Mucosa of rectum (tissue), 2 donors: ENCODE data around the gene USP17L19.
"Not testable (repeated sequence)": the region's sequence is repeated elsewhere in the genome, so short reads cannot be mapped to it uniquely, and the experiment has no call there.

Source experiments
- H3K27ac ChIP-seq, 2 donors: one replicate each; pipeline ENCODE4 v1.7.0; 2013; ENCODE audit warnings: inconsistent platforms in 2 of 2, low read depth in 2 of 2, low read length in 2 of 2
- H3K27me3 ChIP-seq, 2 donors: one replicate each; pipeline ENCODE4 v1.7.0; 2013; ENCODE audit warnings: low read length in 2 of 2; ENCODE audit not compliant: control insufficient read depth in 2 of 2, insufficient read depth in 2 of 2
- H3K36me3 ChIP-seq, 2 donors: one replicate each; pipeline ENCODE4 v1.7.0; 2013; ENCODE audit warnings: low read length in 2 of 2; ENCODE audit not compliant: control insufficient read depth in 2 of 2, insufficient read depth in 2 of 2
- H3K4me1 ChIP-seq, 2 donors: one replicate each; pipeline ENCODE4 v1.7.0; 2013; ENCODE audit warnings: low read length in 2 of 2, mild to moderate bottlenecking in 1 of 2; ENCODE audit not compliant: control insufficient read depth in 2 of 2, insufficient read depth in 2 of 2
- H3K4me3 ChIP-seq, 2 donors: one replicate each; pipeline ENCODE4 v1.7.0; 2013; ENCODE audit warnings: low read length in 2 of 2
- H3K9ac ChIP-seq, 2 donors: one replicate each; pipeline ENCODE4 v1.7.0; 2013; ENCODE audit warnings: low read length in 2 of 2, low read depth in 1 of 2, mild to moderate bottlenecking in 1 of 2
- H3K9me3 ChIP-seq, 2 donors: one replicate each; pipeline ENCODE4 v1.7.0; 2013; ENCODE audit warnings: low read length in 2 of 2; ENCODE audit not compliant: control insufficient read depth in 2 of 2
- donor health status: healthy.
- donor health status: Normal muscosa, but diverticular disease.

The USP17L19 gene

DNA sequence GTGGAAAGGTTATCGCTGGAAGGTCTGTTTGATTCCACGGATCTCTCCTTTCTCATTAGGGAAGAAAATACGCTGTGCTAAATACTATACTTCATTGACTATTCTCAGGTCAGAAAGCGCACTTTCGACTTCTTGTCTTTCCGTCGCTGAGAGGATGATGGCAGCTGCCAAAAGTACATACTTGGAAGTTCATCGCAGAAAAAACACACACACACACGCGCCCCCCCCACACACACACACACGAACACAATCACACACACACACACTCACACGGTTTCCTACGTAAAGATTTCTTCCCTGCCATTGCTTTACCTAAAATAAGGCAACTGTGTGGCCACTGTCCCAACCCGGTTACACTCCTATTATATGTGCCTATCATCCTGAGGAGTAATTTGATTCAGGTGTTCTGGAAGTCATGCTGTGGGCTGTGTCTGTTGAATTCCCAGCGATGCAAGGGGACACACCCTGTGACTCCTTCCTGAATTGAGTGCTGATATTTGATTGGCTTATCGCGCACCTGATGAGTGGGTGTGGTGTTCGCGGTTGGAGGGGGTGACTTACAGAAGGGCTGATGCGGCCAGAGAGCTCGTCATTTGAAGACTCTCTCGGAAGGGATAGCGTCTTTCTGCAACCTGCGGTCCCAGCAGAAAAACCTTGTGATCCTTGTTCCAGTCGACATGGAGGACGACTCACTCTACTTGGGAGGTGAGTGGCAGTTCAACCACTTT lies 5.1 kb upstream of the USP17L19 start, which contains the start of gene USP17L18:
Gene USP17L18, plus strand, starts transcription at position 678 of the 728 bp plus-strand sequence. Its CDS starts 0 bp downstream, at position 678.
- not testable (repeated sequence) for H3K9me3 ChIP-seq, H3K27ac ChIP-seq, H3K27me3 ChIP-seq, H3K4me1 ChIP-seq, H3K9ac ChIP-seq, H3K4me3 ChIP-seq, H3K36me3 ChIP-seq

DNA sequence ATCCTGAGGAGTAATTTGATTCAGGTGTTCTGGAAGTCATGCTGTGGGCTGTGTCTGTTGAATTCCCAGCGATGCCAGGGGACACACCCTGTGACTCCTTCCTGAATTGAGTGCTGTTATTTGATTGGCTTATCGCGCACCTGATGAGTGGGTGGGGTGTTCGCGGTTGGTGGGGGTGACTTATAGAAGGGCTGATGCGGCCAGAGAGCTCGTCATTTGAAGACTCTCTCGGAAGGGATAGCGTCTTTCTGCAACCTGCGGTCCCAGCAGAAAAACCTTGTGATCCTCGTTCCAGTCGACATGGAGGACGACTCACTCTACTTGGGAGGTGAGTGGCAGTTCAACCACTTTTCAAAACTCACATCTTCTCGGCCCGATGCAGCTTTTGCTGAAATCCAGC lies 4.6 kb downstream of the USP17L19 start, which contains the start of gene USP17L20:
Gene USP17L20, plus strand, starts transcription at position 301 of the 400 bp plus-strand sequence. Its CDS starts 0 bp downstream, at position 301.
- H3K9me3 ChIP-seq, H3K4me3 ChIP-seq, H3K36me3 ChIP-seq, H3K27ac ChIP-seq, H3K4me1 ChIP-seq, H3K9ac ChIP-seq, H3K27me3 ChIP-seq: not testable (repeated sequence)

- H3K4me1 ChIP-seq, H3K27me3 ChIP-seq, H3K27ac ChIP-seq, H3K9me3 ChIP-seq, H3K36me3 ChIP-seq, H3K9ac ChIP-seq, H3K4me3 ChIP-seq: not testable (repeated sequence)
Observed at GRCh38 chr4:9262572-9262971, 9.4 kb downstream of the USP17L19 start, which contains the start of gene USP17L21. USP17L21 (plus strand) TSS chr4:9262872; CDS start chr4:9262872, 0 bp downstream.

- H3K27ac ChIP-seq, H3K4me1 ChIP-seq: not testable (repeated sequence)
Observed at GRCh38 chr4:9267319-9267718, 14.1 kb downstream of the USP17L19 start, which contains the start of gene USP17L22. USP17L22 (plus strand) TSS chr4:9267619; CDS start chr4:9267619, 0 bp downstream.

DNA sequence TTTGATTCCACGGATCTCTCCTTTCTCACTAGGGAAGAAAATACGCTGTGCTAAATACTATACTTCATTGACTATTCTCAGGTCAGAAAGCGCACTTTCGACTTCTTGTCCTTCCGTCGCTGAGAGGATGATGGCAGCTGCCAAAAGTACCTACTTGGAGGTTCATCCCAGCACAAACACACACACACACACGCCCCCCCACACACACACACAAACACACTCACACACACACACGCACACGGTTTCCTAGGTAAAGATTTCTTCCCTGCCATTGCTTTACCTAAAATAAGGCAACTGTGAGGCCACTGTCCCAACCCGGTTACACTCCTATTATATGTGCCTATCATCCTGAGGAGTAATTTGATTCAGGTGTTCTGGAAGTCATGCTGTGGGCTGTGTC lies 18.5 kb downstream of the USP17L19 start:
- not testable (repeated sequence) for H3K4me3 ChIP-seq, H3K27me3 ChIP-seq, H3K9me3 ChIP-seq, H3K36me3 ChIP-seq, H3K9ac ChIP-seq, H3K27ac ChIP-seq, H3K4me1 ChIP-seq

More at GRCh38 chr4:9267319-9267718, 14.1 kb downstream of the USP17L19 start, which contains the start of gene USP17L22:
- H3K27me3 ChIP-seq, H3K9me3 ChIP-seq, H3K9ac ChIP-seq, H3K36me3 ChIP-seq, H3K4me3 ChIP-seq: not testable (repeated sequence)
